SK-N-SH (cell line): Measurements from ENCODE around the gene B3GALT5.

ENCODE experiments used
- ELF1 ChIP-seq: IDR thresholded peaks from 2 replicates; pipeline ENCODE4 v1.4.0; 2012
- EZH2phosphoT487 ChIP-seq: fragments of 200-600 bp; sonication (generic); IDR thresholded peaks from 2 replicates; pipeline ENCODE4 v1.6.1; 2017; ENCODE audit warnings: low read depth, mixed run types, mild to moderate bottlenecking, antibody characterized with exemption, moderate library complexity, borderline replicate concordance
- FOXM1 ChIP-seq: IDR thresholded peaks from 2 replicates; pipeline ENCODE4 v1.4.0; 2012; ENCODE audit warnings: low read depth, mild to moderate bottlenecking
- GABPA ChIP-seq: IDR thresholded peaks from 2 replicates; pipeline ENCODE4 v1.4.0; 2012; ENCODE audit warnings: low read depth, mild to moderate bottlenecking
- MXI1 ChIP-seq: IDR thresholded peaks from 2 replicates; pipeline ENCODE4 v1.6.1; 2012; ENCODE audit warnings: mild to moderate bottlenecking, low read depth, low read length, improper control_type of control experiment
- POLR2AphosphoS5 ChIP-seq: IDR thresholded peaks from 2 replicates; pipeline ENCODE4 v1.6.1; 2012; ENCODE audit warnings: low read depth, low read length
- RAD21 ChIP-seq: IDR thresholded peaks from 2 replicates; pipeline ENCODE4 v1.6.1; 2012; ENCODE audit warnings: mild to moderate bottlenecking, low read length
- RCOR1 ChIP-seq: fragments of 150-350 bp; IDR thresholded peaks from 2 replicates; pipeline ENCODE4 v1.6.1; 2017; ENCODE audit warnings: antibody characterized with exemption, low read length
- SIN3A ChIP-seq: IDR thresholded peaks from 2 replicates; pipeline ENCODE4 v1.6.1; 2012; ENCODE audit warnings: low read depth, mild to moderate bottlenecking, low read length, moderate library complexity, borderline replicate concordance
- TF ChIP-seq, protein P1 (sequence below): fragments of 200-600 bp; sonication (generic); IDR thresholded peaks from 2 replicates; pipeline ENCODE4 v1.6.1; 2017; ENCODE audit warnings: antibody characterized with exemption, mild to moderate bottlenecking, moderate library complexity

DNA sequence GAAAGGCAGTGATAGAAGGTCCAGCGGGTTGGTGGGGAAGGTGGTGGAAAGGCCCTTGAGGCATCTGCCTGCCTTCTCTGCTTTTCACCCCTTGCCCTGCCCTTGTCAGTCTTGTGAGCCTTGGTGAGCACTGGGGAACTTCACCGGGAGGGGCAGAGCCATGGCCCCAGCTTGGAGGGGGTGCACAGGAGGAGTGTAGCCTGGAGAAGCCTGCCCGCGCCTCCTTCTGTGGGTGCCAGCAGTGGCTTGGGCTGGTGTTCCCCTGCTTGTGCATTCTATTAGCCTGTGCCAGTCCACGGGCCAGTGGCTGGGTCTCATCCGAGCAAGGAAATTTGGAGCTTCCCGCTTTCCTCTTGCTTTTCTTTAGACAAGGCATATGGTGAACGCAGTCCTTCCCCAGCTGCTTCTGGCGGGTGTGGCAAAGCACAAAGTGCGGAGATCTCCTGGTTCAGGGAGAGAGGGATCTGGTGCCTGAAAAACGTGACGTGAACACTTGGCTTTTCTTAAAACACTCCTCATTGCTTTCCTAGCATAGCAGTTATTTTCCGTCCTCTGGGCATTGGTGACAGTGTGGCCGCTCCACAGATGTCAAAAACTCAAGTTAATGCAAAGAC, 10.6 kb upstream of the B3GALT5 start:
- TF ChIP-seq, protein P1, sequence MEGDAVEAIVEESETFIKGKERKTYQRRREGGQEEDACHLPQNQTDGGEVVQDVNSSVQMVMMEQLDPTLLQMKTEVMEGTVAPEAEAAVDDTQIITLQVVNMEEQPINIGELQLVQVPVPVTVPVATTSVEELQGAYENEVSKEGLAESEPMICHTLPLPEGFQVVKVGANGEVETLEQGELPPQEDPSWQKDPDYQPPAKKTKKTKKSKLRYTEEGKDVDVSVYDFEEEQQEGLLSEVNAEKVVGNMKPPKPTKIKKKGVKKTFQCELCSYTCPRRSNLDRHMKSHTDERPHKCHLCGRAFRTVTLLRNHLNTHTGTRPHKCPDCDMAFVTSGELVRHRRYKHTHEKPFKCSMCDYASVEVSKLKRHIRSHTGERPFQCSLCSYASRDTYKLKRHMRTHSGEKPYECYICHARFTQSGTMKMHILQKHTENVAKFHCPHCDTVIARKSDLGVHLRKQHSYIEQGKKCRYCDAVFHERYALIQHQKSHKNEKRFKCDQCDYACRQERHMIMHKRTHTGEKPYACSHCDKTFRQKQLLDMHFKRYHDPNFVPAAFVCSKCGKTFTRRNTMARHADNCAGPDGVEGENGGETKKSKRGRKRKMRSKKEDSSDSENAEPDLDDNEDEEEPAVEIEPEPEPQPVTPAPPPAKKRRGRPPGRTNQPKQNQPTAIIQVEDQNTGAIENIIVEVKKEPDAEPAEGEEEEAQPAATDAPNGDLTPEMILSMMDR: no peak
- TF ChIP-seq SIN3A: no peak
- TF ChIP-seq MXI1: no peak
- TF ChIP-seq POLR2AphosphoS5: no peak
- no peak for TF ChIP-seq ELF1
- no peak for TF ChIP-seq FOXM1
- no peak for TF ChIP-seq RAD21
- TF ChIP-seq EZH2phosphoT487: no peak
- TF ChIP-seq RCOR1: no peak
- TF ChIP-seq GABPA: no peak
